Prostate gland (tissue), 2 donors: Measurements from ENCODE around the gene EIF4E.

ENCODE experiments used
- CTCF ChIP-seq, 4 experiments: fragments of 200-600 bp in 2 of 4; fragments of 450-650 bp in 2 of 4; sonication (generic) in 2 of 4; IDR thresholded peaks; 1 replicate in 3 of 4; 2 replicates in 1 of 4; pipeline ENCODE4 v1.5.1; 2016 to 2019; ENCODE audit warnings: antibody characterized with exemption in 4 of 4, mild to moderate bottlenecking in 2 of 4, moderate library complexity in 2 of 4
- POLR2A ChIP-seq: fragments of 450-650 bp; IDR thresholded peaks from one replicate; pipeline ENCODE4 v1.6.1; 2016; ENCODE audit warnings: antibody characterized with exemption, mild to moderate bottlenecking

- TF ChIP-seq CTCF (IDR thresholded peaks at IDR 0.05) (no peak), POLR2A (no peak)
Measured at GRCh38 chr4:98967786-98968329, 38.9 kb upstream of the EIF4E start.
